ENCODE data around the gene GATB. TPM values are rescaled to one million over a fixed set of nuclear protein-coding genes. Genes with fewer than 3 reads are reported as not detected.
"Not testable (repeated sequence)": the region's sequence is repeated elsewhere in the genome, so short reads cannot be mapped to it uniquely, and the experiment has no call there.

GATB gene
- total RNA-seq, 1 donor from 2014 or later = 20.7 TPM

DNA sequence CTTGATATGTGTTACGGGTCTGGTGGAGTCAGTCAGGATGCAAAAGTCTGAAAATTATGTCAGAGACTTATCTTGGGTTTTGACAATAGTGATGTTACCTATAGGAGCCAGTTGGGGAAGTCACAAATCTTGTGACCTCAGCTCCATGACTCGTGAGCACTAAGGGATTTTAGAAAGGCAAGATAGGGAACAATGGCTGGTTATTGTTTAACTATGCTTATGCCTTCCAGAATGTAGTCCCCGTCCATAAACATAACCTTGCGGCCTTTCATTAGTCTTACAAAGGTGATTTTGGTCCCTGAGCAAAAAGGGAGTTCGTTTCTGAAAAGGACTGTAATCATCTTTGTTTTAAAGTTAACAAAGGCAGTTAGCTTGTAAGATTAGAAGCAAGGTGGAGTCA is 23.9 kb upstream of the GATB start:
- no peak for DNase-seq

DNA sequence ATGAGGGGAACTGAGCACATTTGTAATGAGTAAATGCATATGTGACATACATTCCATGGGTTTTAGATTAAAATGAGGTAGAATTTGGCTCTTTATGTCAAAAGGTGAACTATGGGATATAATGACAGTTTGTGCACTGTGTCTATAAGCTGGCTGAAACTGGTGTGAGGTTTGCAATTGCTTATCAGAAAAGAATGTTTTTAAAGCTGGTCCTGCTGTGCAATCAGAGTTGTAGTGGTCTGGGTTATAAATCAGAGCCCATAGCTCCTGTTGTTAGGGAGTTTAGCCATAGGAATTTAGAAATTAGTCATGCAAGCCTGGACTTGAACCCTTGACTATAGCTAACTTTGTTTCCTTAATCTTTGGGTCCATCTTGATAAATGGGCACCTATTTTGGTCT is 23.1 kb upstream of the GATB start:
- DNase-seq = no peak

DNA sequence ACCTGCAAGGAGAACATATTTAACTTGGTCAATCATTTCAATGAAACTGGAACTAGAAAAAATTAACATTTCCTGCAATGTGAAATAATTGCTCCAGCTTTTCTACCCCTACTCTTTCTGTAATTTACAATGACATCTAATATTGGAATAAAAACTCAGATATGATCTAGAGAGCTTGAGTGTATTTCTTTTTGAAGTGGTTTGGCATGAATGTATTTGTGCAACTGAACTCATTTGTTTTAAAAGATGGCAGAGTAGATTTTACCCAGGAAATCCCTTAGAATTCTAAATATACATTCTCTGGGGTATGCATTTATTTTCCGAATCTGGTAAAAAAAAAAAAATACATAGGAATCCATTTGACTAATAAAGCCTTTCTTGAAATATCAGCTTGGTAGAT is 21.5 kb upstream of the GATB start:
- DNase-seq = no peak

DNA sequence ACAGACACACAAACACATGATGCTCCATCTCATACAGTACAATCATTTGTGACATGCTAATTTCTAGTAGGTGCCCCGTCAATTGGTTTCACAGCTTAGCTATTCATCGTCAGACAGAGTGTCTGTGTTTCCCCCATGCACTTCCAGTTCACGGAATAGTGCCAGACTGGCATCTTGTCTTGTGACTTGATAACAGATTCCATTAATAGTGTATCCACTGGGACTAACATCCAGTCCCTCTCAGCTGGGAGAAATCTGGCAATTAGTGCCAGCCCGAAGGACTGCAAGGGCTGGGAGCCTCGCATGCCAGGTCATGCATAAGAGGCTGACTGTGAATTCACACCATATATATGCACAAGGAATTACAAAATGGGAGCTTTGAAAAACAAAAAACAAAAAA is 20.2 kb upstream of the GATB start:
- DNase-seq = no peak

DNA sequence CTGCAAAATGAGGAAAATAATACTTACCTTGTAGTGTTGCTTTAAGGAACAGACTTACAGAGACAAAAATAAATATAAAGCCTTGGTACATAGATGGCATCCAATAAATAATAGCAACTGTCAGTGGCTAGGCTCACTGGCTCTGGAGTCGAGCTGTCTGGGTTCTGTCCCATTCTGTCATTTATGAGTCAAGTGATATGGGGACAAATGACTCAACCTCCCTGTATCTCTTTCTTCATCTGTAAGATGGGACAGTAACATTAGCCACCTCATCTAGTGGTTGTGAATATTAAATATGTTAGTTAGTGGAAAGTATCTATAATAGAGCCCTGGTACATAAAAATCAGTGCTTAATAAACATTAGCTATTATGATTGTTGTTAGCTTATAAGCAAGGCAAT is 16.7 kb upstream of the GATB start:
- no peak for DNase-seq

DNA sequence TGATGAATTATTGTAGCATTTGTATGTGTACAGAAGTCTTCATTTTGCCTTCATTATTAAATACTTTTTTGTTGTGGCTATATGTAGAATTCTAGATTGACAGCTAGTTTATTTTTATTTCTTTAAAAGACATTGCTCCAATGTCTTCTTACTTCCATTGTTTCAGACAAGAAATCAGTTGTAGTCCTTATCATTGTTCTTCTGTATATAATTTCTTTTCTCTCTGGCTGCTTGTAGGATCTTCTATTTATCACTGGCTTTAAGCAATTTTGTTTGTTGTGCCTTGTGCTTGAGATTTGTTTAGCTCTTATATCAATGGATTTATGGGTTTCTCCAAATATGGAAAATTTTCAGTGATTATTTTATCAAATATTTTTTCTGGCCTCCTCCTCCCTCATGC is 13.5 kb upstream of the GATB start:
- DNase-seq = no peak

DNA sequence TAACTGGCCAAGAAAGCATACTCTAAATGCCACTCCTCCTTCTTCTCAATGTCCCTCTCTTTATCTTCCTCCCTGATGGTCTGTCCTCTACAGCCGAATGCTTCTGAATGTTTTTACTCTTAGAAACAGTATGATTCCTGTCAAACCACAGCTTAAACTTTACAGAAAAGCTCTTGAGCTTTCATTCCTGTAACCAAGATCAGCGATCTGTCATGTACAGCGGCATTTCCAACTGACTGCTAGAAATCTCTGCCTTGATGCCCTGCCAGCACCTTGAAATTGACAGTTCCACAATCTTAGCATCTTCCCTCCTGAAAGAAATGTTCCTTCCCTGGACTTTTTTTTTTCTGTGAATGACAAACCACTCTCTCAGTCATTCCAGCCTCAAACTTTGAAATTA is 11.5 kb upstream of the GATB start:
- DNase-seq = no peak

DNA sequence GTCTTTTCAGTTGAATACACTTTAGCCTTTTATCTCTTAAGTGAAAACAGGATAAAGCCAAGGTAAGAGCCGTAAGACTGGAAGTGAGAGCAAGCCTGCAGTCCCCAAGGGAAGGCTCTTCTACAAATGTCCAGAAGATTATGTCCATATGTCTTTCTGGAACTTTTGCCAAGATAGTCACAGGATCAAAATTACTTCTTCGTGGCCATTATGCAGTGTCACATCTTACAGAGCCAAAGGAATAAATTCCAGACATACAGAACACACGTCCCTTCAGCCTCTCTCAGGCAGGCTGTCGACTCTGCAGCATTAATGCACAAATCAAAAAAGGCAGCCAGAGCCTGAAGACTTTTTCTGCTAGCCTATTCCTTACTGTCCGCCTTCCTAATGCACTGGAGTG is 10.9 kb upstream of the GATB start:
- no peak for DNase-seq

DNA sequence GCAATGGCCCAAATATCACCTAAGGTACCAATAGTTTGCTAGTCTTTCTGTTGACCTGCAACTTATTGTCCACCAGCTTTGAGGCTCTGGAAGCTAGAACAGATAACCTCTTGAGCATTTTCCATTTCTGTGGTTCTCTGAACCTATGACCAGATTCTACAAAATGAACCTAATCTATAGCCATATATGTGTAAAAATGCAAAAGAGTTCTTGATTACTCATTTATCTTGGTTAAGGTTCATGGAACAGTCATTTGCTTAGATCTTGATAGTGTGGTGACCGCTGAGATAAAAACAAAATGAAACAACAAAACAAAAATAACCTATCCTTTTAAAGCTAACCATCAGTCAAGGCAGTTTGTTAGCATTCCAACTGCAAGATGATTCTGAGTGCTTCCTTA is 9.3 kb upstream of the GATB start:
- DNase-seq = no peak

DNA sequence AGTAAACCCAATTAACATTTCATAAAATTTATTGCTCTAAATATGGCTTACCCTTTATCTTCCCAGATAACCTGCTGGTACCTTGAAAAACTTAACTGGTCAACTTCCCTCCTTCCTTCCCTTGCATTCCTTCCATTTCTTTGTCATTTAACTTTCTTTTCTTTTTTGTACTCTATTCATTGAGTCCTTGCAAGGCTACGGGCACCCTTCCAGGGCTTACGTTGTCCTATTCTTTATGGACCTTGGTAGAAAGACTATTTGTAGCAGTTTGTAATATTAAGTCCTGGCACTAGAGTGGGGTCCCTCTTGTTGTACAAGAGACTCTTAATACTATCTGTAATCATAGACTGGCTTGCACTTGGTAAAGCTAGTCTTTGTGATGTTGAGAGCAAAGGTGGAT is 8.0 kb upstream of the GATB start:
- DNase-seq = no peak

DNA sequence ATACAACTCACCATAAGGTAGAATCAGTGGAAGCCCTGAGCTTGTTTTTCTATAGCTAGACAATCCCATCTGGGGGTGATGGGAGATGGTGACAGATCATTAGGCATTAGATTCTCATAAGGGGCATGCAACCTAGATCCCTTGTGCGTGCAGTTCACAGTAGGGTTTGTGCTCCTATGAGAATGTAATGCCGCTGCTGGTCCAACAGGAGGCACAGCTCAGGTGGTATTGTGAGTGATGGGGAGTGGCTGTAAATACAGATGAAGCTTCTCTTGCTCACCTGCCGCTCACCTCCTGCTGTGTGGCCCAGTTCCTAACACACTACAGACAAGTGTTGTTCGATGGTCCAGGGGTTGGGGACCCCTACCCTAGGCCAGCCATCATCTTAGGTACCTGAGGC is 5.9 kb upstream of the GATB start:
- no peak for DNase-seq

DNA sequence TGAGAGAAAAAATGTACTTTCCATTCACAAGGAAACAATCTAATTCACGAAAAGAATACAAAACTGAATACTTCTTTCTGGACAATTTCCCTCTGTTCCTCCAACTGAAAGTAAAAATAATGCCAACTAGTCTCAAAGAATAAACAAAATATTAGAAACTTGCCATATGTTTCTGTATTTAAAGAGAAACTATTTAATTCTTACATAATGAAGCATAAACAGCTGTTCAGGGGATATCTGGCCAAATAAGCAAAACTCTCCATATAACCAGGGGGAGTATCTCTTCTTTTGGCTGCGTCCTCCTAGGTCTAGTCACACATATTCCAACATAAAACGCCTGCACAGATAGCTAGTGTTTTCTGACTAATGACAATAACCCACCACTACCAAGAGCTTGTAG is 805 bp downstream of the GATB start:
- DNase-seq = no peak

DNA sequence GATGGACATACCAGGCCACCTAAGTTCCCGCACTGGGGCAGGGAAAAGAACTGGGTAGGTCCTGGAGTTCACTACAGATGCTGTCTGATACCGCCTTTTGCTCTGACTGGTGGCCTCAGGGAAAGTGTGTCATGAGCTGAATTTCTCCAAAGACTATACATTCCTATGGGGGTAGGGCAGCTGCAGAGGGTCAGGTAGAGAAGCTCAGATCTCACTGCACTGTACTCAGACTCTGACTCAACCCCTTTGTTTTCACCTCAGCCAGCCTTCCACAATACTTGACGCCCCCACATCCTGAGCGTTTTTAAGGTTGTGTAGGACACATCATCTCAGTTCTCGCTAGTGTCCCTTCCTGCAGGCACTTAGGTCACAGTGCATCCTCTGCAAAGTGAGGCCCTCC is 7.8 kb downstream of the GATB start:
- DNase-seq = no peak

DNA sequence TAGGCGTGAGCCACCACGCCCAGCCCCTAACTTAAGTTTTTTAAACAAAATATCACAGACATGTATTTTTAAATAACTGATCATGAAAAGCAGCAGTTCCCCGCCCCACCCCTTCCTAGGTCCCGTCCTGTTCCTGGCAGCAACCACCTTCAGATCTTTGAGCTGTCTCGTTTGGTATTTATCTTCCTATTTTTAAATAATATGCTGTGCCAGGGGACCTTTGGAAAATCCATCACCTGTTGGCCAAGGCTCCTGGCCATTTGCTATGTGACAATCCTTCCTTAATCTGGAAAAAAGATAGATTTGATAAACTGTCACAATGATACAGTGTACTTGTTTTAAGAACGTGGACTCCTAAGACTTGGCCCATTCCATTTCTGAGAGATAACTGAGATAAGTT is 10.7 kb downstream of the GATB start:
- DNase-seq = no peak

DNA sequence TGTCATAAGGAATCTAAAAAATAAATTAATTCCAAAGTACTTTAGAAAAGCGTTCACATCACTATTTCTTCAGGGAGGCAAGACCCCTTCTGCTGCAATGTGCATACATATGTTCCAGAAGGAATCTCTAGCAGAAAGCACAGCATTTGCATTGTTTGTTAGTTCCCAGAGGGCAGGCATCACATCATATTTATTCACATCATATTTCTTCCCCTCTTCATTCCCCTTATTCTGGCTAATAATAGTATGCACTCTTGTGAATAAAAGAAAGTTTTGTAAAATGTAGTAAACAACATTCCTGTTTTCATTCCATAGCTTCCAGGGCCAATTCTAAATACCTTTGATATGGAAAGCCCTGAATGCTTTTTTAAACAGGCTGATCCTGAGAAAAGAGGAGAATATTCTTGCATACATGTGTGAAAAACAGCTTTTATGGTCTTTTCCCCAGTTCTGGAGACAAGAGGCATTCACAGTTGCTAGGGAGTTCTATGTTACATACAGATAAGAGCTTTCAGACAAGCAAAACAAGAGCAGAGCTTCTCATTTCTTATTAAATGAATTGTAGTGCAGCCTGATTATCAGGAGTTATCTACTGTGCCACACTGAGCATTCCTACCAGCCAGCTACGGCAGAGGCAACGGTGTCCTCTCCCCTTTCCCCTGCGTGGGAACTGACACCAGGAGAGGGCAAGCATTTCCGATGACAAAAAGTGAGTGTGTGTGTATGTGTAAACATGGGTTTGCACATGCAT is 15.2 kb downstream of the GATB start:
- no peak for DNase-seq

DNA sequence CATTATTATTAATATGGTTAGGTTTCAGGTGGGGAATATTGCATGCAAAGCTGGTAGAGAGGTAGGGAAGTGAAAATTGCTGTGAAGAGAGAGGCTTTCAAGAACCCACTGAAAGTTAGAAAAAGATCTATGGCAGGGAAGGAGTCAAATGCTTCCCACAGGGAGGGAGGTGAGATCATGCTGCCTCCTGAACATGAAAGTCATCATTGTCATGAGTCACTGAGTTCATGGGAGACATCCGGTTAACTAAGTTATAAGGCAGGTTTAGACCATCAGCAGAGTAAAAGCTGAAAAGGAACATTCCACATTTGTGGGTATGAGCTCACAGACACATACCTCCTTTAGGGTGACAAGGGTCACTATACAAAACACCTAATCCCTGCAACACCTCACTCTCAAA is 16.2 kb downstream of the GATB start:
- no peak for DNase-seq

DNA sequence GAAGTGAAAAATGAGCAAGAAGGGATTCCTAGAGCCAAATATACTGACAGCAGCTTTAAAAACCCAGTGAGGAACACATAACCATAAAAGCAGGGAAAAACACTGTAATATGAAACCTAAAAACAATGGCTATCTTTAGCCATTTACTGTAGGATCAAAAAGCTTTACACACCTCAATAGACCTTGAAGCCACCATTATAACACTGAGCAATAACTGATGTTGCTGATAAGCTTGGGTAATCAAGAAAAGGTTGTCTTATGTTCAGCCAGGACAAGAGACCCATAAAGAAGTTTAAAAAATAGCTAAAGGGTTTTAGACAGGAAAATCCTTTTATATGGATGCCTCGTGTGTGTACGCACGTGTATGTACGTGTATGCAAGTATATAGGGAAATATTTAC is 16.9 kb downstream of the GATB start:
- DNase-seq = no peak

DNA sequence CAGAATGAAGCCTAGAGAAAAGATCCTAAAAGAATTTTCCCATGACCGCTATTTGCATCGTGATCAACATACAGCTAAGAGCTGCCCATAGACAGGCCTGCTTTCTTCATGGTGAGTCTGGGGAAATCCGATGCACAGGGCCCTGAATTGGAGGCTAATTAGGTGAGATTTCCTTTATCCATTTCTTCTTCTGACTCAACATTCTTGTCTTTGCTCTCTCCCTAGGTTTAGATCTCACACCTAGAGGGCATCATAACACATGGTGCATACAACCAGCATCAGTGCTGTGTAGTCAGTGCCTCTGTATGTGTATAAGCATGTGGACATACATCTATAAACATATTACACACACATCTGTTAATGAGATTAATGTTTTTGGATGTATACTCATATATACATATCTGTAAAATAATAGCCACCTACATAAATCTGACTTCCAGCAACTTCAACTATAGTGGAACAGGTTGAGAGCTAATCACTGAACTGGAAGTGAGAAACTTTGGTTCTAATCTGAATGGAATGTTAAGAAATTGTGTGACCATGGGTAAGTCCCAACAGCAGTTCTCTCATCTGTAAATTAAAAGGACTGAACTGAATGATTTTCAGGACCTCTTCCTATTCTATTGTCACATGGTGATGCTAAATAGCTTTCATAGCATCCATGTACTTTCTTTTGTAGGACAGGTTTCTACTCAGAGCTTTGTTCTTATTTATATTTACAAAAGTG is 17.5 kb downstream of the GATB start:
- DNase-seq = no peak

DNA sequence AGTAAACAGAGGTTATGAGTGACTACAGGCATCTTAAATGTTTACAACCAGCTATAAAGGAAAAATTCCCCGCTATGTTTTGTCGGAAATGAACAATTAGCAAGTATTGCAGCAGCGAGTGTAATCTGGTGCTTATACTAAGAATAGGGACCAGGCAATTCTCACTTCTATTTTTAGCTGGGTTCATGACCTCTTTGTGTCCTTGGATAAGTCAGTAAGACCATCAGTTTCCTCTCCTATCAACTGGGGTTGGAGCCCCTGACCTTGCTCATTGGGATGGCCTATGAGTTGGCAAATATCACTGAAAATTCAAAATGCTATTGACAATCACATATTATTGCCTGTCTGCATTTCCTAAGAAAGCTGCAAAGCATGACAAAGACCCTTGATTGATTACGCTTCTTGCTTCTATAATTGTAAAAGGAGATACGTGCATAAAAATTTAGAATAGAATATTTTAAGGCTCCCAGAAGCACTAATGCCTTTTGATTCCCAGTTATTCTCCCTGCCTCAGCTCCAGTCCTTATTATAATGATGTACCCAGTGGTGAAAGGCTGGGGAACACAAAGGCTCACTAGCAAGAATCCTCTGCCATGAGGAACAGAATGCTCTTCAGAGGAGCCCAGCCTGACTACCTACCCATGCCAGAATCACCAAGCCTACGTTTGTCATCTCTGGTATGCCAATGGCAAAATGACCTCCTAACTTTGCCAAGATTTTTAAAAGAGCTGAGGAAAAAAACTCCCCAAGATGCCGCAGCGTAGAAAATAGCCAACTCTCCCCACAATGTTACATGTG is 21.9 kb downstream of the GATB start:
- no peak for DNase-seq

DNA sequence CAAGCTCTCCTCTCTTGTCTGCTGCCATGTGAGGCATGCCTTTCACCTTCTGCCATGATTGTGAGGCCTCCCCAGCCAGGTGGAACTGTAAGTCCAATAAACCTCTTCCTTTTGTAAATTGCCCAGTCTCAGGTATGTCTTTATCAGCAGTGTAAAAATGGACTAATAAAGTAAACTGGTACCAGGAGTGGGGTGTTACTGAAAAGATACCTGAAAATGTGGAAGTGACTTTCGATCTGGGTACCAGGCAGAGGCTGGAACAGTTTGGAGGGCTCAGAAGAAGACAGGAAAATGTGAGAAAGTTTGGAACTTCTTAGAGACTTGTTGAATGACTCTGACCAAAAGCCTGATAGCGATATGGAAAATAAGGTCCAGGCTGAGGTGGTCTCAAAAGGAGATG is 24.0 kb downstream of the GATB start:
- DNase-seq = not testable (repeated sequence)

DNA sequence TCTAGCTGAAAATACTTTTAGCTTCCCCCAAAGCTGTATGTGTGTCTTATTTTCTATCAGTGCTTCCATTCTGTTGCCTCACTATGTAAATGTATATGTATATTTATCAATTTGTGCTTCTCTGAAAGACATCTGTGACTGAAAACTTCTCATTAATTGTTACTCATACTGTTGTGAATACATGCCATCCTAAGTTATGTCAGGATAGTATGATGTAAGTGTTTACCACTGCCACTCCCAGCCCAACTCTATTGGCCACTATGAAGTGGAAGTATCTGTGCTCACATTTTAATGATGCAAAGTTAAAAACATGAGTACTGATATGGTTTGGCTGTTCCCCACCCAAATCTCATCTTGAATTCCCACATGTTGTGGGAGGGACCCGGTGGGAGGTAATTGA is 24.4 kb downstream of the GATB start:
- no peak for DNase-seq

DNA sequence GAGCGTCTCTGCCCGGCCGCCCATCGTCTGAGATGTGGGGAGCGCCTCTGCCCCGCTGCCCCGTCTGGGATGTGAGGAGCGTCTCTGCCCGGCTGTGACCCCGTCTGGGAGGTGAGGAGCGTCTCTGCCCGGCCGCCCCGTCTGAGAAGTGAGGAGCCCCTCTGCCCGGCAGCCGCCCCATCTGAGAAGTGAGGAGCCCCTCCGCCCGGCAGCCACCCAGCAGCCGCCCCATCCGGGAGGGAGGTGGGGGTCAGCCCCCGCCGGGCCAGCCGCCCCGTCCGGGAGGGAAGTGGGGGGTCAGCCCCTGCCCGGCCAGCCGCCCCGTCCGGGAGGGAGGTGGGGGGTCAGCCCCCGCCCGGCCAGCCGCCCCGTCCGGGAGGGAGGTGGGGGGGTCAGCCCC is 29.1 kb downstream of the GATB start:
- not testable (repeated sequence) for DNase-seq

DNA sequence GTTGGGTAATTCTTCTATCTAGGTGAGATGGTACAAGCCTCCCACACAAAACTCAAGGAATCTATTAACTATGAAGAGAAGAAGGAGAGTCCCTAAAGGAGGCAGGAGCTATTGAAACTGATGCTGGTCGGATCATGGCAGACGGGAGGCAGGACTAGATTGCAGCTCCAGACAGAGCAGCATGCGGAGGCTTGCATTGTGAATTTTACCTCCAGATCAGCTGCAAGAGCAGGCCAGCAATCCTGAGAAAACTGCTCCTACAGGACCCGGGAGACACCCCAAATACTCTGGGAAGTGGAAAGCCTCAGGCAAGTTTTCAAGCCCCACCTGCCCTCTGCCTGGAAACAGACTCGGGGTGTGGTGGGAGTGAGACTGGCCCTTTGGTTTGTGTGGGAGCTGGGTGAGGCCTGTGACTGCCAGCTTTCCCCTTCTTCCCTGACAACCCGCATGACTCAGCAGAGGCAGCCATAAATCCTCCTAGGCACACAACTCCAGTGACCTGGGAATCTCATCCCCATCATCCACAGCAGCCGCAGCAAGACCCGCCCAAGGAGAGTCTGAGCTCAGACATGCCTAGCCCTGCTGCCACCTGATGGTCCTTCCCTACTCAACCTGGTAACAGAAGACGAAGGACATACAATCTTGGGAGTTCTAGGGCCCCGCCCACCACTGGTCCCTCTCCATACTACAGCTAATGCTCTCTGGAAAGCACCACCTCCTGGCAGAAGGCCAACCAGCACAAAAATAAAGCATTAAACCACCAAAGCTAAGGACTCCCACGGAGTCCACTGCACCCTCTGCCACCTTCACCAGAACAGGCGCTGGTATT is 30.9 kb downstream of the GATB start:
- no peak for DNase-seq

Measured in occipital lobe (tissue), 2 donors.